ENCODE data around the gene SMC3. TPM values are rescaled to one million over a fixed set of nuclear protein-coding genes. Genes with fewer than 3 reads are reported as not detected.
"Not testable (repeated sequence)": the region's sequence is repeated elsewhere in the genome, so short reads cannot be mapped to it uniquely, and the experiment has no call there.

Gene SMC3
- total RNA-seq, 1 donor from 2014 or later = 29.8 TPM

DNA sequence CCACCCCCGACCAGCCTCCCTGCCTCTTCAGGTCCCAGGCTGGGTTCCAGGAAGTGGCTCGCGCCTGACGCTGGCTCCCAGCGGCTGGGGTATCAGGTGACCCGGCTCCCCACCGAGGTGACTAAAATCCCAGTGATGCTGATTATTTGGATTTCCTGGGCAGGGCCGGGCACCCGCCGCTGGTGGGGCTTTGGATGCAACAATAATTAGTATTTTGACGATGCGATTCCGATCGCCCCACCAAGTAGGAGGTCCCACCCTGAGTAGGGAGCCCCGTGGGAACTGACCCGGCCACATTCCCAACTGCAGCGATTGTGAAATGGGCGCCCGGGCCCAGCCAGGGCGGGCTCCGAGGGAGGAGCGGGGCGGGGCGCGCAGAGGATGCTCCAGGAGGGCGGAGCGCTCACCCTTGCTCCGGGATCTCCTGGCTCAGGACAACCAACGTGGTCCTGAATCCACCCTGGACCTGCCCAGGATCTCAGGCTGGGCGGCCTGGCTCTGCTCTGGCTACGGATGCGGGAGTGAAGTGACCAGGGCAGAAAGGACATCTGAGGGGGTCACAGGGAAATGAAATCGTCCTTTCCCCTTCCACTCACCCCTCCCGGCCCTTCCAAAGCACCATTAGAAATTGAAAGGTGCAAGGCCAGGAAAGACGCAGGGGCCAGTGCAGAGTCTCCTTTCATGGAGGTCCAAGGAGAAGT lies 37.2 kb upstream of the SMC3 start:
- TF ChIP-seq, protein P1, sequence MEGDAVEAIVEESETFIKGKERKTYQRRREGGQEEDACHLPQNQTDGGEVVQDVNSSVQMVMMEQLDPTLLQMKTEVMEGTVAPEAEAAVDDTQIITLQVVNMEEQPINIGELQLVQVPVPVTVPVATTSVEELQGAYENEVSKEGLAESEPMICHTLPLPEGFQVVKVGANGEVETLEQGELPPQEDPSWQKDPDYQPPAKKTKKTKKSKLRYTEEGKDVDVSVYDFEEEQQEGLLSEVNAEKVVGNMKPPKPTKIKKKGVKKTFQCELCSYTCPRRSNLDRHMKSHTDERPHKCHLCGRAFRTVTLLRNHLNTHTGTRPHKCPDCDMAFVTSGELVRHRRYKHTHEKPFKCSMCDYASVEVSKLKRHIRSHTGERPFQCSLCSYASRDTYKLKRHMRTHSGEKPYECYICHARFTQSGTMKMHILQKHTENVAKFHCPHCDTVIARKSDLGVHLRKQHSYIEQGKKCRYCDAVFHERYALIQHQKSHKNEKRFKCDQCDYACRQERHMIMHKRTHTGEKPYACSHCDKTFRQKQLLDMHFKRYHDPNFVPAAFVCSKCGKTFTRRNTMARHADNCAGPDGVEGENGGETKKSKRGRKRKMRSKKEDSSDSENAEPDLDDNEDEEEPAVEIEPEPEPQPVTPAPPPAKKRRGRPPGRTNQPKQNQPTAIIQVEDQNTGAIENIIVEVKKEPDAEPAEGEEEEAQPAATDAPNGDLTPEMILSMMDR (IDR thresholded peaks at IDR 0.05) = no peak
- intact Hi-C loops (cut with DNase I) = no loop called here
- Histone ChIP-seq H3K9me3 (no peaks in the 10 kb centered on the region), H3K27ac (no peak overlapping the region), H3K36me3 (no peaks in the 10 kb centered on the region), H3K27me3 (no peaks in the 10 kb centered on the region), H3K4me1 (no peaks in the 10 kb centered on the region), H3K4me3 (peak overlapping the region; percentile 15)
- DNase-seq (peak; percentile 87), ATAC-seq (peak; percentile 89)

- Histone ChIP-seq H3K27ac (no peak overlapping the region), H3K27me3 (no peaks in the 10 kb centered on the region), H3K36me3 (no peaks in the 10 kb centered on the region), H3K4me1 (no peaks in the 10 kb centered on the region), H3K9me3 (no peaks in the 10 kb centered on the region), H3K4me3 (no peak overlapping the region)
- DNase-seq = no peak
- TF ChIP-seq, protein P1 (IDR thresholded peaks at IDR 0.05) = no peak
- ATAC-seq = no peak
- intact Hi-C loops (cut with DNase I) = no loop called here
Measured at GRCh38 chr10:110531687-110532086, 35.8 kb upstream of the SMC3 start.

DNA sequence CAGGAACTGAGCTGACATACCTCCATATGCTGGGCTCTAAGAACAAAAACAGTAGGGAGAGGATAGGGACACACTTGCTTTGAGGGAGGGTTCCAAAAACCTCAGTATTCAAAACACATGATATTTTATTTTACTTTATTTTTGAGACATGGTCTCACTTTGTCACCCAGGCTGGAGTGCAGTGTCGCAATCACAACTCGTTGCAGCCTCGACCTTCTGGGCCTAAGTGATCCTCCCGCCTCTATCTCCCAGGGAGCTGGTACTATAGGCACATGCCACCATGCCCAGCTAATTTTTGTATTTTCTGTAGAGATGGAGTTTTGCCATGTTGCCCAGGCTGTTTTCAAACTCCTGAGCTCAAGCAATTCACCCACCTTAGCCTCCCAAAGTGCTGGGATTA lies 34.9 kb upstream of the SMC3 start:
- DNase-seq; H3K27me3 ChIP-seq; H3K27ac ChIP-seq; H3K4me3 ChIP-seq; ATAC-seq; H3K36me3 ChIP-seq; H3K9me3 ChIP-seq; intact Hi-C loops (cut with DNase I); H3K4me1 ChIP-seq: not testable (repeated sequence)

GRCh38 chr10:110533149-110533548 lies 34.3 kb upstream of the SMC3 start:
- Histone ChIP-seq H3K27me3 (no peaks in the 10 kb centered on the region), H3K4me3 (no peak overlapping the region), H3K9me3 (no peaks in the 10 kb centered on the region), H3K36me3 (no peaks in the 10 kb centered on the region), H3K4me1 (no peaks in the 10 kb centered on the region), H3K27ac (no peak overlapping the region)
- intact Hi-C loops (cut with DNase I) = no loop called here
- DNase-seq = no peak
- ATAC-seq = peak; percentile 19
- TF ChIP-seq, protein P1 (IDR thresholded peaks at IDR 0.05) = no peak

DNA sequence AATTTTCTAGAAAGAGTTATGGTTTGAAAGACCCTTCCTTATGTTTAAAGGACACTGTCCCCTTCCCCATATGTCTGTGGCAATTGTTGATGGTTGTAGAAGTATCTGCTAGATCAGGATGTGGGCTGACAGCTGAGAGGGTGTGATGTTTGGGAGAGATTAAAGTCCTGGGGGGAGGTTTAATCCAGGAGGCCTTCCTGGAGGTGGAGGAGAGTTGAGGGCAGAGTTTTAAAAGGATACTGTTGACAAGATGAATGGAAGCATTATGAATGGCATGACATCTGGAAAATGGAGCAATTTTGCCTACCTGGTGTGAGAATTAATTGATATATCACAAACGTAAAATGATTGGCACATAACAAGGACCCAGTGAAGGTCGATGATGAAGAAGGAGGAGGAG lies 32.9 kb upstream of the SMC3 start:
- Histone ChIP-seq H3K36me3 (no peaks in the 10 kb centered on the region), H3K4me3 (no peak overlapping the region), H3K9me3 (no peaks in the 10 kb centered on the region), H3K27me3 (no peaks in the 10 kb centered on the region), H3K4me1 (no peaks in the 10 kb centered on the region), H3K27ac (no peak overlapping the region)
- intact Hi-C loops (cut with DNase I) = no loop called here
- DNase-seq (no peak), ATAC-seq (no peak)
- TF ChIP-seq, protein P1 (IDR thresholded peaks at IDR 0.05) = no peak

GRCh38 chr10:110535958-110536891 lies 31.3 kb upstream of the SMC3 start:
- H3K4me3 ChIP-seq = no peak overlapping the region
- DNase-seq = peak; percentile 80
- no peaks in the 10 kb centered on the region for H3K9me3 ChIP-seq
- H3K36me3 ChIP-seq = no peaks in the 10 kb centered on the region
- no peaks in the 10 kb centered on the region for H3K27me3 ChIP-seq
- peak; percentile 94 for ATAC-seq
- no peaks in the 10 kb centered on the region for H3K4me1 ChIP-seq
- intact Hi-C loops (cut with DNase I) = no loop called here
- TF ChIP-seq, protein P1 (IDR thresholded peaks at IDR 0.05) = peak; percentile 29
- H3K27ac ChIP-seq = no peak overlapping the region

Data from upper lobe of right lung (tissue), 1 donor.